ENCODE results near the gene PSORS1C2.

The PSORS1C2 gene

DNA sequence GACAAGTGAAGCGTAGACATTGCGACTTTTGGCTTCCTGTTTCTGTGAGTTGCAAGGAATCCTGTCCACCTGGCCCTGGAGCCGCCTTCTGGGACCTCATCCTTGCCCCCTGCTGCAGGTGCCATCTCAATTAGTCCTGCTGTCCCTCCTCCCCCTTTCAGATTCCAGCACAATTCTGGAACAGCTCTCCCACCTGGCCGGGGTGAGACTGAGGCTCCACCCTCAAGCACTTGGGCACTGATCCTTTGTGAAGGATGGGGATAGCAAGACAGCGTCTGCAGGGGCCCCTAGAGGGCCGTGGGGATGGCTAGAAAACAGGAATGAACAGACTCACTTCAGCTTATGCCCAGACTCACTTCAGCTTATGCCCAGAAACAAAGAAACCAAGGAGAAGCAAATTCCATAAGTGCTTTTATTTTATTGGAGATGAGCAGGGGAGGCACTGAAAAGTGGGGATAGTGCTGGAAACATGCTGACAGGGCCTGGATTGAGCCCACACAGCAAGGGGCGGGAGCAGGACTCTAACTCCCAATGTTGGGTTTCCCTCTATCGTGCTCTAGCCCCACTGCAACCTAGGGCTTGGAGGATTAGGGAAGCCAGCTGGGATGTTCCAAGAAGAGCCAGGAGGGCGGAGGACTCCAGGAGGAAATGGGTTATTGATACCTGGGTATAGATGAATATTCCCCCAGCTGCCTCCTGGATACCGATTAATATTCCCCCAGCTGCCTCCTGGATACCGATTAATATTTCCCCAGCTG, 27.9 kb downstream of the PSORS1C2 start:
- no peak for ATAC-seq (ENCODE audit: low read depth)
- Histone ChIP-seq H3K36me3 (ENCODE audit: low read depth) (no peaks in the 10 kb centered on the region), H3K4me1 (ENCODE audit: insufficient read depth, poor library complexity, severe bottlenecking) (peaks cover 16% of the 10 kb centered on the region), H3K27ac (ENCODE audit: poor library complexity, severe bottlenecking) (no peak overlapping the region), H3K27me3 (ENCODE audit: insufficient read depth, poor library complexity, severe bottlenecking) (no peaks in the 10 kb centered on the region), H3K4me3 (ENCODE audit: severe bottlenecking) (no peak overlapping the region), H3K9me3 (ENCODE audit: severe bottlenecking) (no peaks in the 10 kb centered on the region)
- TF ChIP-seq CTCF (IDR thresholded peaks at IDR 0.05; ENCODE audit: poor library complexity, severe bottlenecking): no peak
- DNase-seq (ENCODE audit: low spot score): no peak

DNA sequence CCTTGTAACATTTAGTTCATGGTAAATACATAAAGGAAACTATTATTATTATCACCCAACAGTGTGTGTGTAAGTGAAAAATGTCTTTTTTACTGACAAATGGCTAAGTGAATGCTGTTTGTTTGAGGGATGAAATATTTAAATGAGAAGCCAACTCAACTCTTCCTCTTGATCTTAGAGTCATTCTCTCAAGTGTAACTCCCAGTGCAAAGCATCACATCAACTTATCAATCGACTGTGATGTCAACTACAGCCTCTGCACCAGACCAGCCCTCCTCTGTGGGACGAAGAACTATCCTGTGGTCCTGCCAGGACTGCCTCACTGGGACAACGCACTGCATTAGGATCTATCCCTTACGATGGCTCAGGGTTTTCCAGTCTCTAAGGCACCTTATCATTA, 31.8 kb downstream of the PSORS1C2 start:
- ATAC-seq (ENCODE audit: low read depth): no peak
- Histone ChIP-seq H3K4me1 (ENCODE audit: insufficient read depth, poor library complexity, severe bottlenecking) (no peaks in the 10 kb centered on the region), H3K36me3 (ENCODE audit: low read depth) (no peaks in the 10 kb centered on the region), H3K4me3 (ENCODE audit: severe bottlenecking) (no peak overlapping the region), H3K27ac (ENCODE audit: poor library complexity, severe bottlenecking) (no peak overlapping the region), H3K27me3 (ENCODE audit: insufficient read depth, poor library complexity, severe bottlenecking) (no peaks in the 10 kb centered on the region), H3K9me3 (ENCODE audit: severe bottlenecking) (no peaks in the 10 kb centered on the region)
- no peak for DNase-seq (ENCODE audit: low spot score)
- no peak for TF ChIP-seq CTCF (IDR thresholded peaks at IDR 0.05; ENCODE audit: poor library complexity, severe bottlenecking)

GRCh38 chr6:31103136-31103535, 35.7 kb downstream of the PSORS1C2 start:
- Histone ChIP-seq H3K36me3 (ENCODE audit: low read depth) (no peaks in the 10 kb centered on the region), H3K4me3 (ENCODE audit: severe bottlenecking) (no peak overlapping the region), H3K27me3 (ENCODE audit: insufficient read depth, poor library complexity, severe bottlenecking) (no peaks in the 10 kb centered on the region), H3K4me1 (ENCODE audit: insufficient read depth, poor library complexity, severe bottlenecking) (no peaks in the 10 kb centered on the region), H3K9me3 (ENCODE audit: severe bottlenecking) (no peaks in the 10 kb centered on the region), H3K27ac (ENCODE audit: poor library complexity, severe bottlenecking) (no peak overlapping the region)
- ATAC-seq (ENCODE audit: low read depth) (no peak), DNase-seq (ENCODE audit: low spot score) (no peak)
- no peak for TF ChIP-seq CTCF (IDR thresholded peaks at IDR 0.05; ENCODE audit: poor library complexity, severe bottlenecking)

GRCh38 chr6:31098449-31098938, 40.4 kb downstream of the PSORS1C2 start:
- no peaks in the 10 kb centered on the region for H3K36me3 ChIP-seq (ENCODE audit: low read depth)
- ATAC-seq (ENCODE audit: low read depth) (no peak), DNase-seq (ENCODE audit: low spot score) (no peak)
- H3K27ac ChIP-seq (ENCODE audit: poor library complexity, severe bottlenecking): no peak overlapping the region
- no peak overlapping the region for H3K4me3 ChIP-seq (ENCODE audit: severe bottlenecking)
- peaks cover 11% of the 10 kb centered on the region for H3K4me1 ChIP-seq (ENCODE audit: insufficient read depth, poor library complexity, severe bottlenecking)
- no peaks in the 10 kb centered on the region for H3K9me3 ChIP-seq (ENCODE audit: severe bottlenecking)
- TF ChIP-seq CTCF (IDR thresholded peaks at IDR 0.05; ENCODE audit: poor library complexity, severe bottlenecking): no peak
- H3K27me3 ChIP-seq (ENCODE audit: insufficient read depth, poor library complexity, severe bottlenecking): no peaks in the 10 kb centered on the region

DNA sequence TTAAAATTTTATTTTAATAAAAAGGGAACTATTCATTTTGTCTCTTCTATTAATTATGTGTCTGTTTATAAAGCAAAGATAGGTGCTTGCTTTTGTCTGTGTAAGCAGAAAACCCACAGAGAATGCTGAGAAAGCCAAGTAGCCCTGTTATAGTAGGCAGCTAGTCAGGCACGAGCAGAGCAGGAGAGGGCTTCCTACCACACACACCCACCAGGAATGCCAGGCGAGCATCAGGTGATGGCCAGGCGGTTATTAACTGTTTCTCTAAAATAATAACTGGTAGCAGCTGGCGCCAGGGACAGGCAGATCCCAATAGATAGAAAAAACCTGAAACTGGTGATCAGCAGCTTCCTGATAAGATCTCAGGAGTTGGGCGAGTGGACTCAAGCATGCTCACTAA, 42.2 kb downstream of the PSORS1C2 start:
- Histone ChIP-seq H3K4me3 (ENCODE audit: severe bottlenecking) (no peak overlapping the region), H3K9me3 (ENCODE audit: severe bottlenecking) (no peaks in the 10 kb centered on the region), H3K36me3 (ENCODE audit: low read depth) (no peaks in the 10 kb centered on the region), H3K27me3 (ENCODE audit: insufficient read depth, poor library complexity, severe bottlenecking) (no peaks in the 10 kb centered on the region), H3K27ac (ENCODE audit: poor library complexity, severe bottlenecking) (no peak overlapping the region), H3K4me1 (ENCODE audit: insufficient read depth, poor library complexity, severe bottlenecking) (peaks cover 11% of the 10 kb centered on the region)
- DNase-seq (ENCODE audit: low spot score): no peak
- no peak for ATAC-seq (ENCODE audit: low read depth)
- TF ChIP-seq CTCF (IDR thresholded peaks at IDR 0.05; ENCODE audit: poor library complexity, severe bottlenecking): no peak

All from RWPE2 (cell line).